Sigmoid colon (tissue), 4 donors: ENCODE results near the gene NKAPL.

ENCODE experiments used
- POLR2AphosphoS5 ChIP-seq, 4 donors: sonication (generic); formaldehyde crosslinking; IDR thresholded peaks; one replicate each; pipeline ENCODE4 v1.6.1; 2017; ENCODE audit warnings: antibody characterized with exemption in 4 of 4
- TF ChIP-seq, protein P1 (sequence below), 4 experiments: fragments of 450-650 bp in 3 of 4; fragments of 200-600 bp in 1 of 4; IDR thresholded peaks; one replicate each; pipeline ENCODE4 v1.5.1; 2016 to 2019; ENCODE audit warnings: antibody characterized with exemption in 4 of 4, mild to moderate bottlenecking in 3 of 4, moderate library complexity in 2 of 4

DNA sequence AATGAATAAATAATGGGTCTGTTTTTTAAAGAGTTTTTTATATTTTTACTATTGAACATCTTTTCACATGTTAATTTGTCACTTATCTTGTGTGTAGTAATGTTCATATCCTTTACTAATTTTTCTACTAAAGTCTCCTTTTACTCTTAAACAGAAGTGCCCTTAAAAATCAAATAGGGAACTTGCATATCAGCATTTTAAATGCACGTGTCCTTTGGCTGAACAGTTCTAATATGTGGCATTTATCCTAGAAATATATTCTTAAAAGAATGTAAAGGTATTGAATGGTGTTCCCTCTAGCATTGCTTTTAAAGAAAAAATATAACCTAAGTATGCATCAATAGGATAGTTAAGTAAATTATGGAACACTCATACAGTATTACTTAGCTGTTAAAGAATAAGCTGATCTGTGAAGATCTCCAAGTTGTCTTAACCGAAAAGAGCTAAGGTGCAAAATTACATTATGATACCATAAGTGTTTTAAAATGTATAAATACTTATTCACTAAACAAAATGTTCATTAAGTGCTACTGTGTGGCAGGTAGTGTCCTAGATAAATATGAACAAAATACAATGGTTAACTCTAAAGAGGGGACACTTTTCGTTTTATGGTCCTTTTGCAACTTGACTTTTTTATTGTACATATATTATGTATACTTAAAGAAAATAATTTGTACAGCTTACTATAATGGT, 21.6 kb downstream of the NKAPL start:
- TF ChIP-seq, protein P1, sequence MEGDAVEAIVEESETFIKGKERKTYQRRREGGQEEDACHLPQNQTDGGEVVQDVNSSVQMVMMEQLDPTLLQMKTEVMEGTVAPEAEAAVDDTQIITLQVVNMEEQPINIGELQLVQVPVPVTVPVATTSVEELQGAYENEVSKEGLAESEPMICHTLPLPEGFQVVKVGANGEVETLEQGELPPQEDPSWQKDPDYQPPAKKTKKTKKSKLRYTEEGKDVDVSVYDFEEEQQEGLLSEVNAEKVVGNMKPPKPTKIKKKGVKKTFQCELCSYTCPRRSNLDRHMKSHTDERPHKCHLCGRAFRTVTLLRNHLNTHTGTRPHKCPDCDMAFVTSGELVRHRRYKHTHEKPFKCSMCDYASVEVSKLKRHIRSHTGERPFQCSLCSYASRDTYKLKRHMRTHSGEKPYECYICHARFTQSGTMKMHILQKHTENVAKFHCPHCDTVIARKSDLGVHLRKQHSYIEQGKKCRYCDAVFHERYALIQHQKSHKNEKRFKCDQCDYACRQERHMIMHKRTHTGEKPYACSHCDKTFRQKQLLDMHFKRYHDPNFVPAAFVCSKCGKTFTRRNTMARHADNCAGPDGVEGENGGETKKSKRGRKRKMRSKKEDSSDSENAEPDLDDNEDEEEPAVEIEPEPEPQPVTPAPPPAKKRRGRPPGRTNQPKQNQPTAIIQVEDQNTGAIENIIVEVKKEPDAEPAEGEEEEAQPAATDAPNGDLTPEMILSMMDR (IDR thresholded peaks at IDR 0.05), result no peak
- TF ChIP-seq POLR2AphosphoS5 (IDR thresholded peaks at IDR 0.05), result no peak
